NCI-H128 (cell line): ENCODE measurements around the gene SPATA33.

Source experiments
- DNase-seq: peaks from one replicate; lab custom pipeline; 2025; ENCODE audit not compliant: unreplicated experiment; lab: John Stamatoyannopoulos, UW

SPATA33 gene

DNA sequence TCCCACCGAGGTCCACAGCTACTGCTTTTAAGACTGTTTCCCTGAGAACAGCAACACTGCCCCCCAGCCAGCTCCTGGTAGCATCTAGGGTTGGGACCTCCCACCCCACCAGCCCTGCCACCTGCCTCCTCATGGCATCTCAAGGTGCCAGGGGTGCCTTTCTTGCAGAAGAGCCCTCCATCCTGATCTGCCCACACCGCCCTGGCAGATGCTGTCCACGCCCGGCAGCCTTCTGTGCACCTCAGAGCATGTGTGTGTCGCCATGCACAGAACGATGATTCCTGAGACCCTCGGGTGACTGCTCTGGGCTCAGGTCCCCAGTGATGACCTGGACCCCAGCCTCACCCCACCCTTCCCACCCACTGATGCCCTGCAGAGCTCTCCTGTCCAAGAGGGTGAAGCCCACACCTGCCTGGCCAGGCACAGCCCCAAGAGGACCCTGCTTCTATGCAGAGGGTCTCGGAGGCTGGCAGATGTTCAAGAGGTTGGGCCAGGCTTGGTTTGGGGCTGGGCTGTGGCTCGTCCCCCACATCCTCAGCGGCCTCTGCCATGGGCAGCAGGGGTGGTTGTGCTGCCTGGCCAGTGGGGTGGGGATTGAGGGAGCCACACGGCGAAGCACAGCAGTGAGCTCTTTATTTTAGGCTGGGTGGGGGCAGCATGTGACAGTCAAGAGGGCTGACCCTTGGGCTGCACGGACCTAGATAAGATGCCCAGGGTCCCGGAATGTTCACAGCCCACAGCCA is 49.1 kb downstream of the SPATA33 start:
- no peak for DNase-seq

DNA sequence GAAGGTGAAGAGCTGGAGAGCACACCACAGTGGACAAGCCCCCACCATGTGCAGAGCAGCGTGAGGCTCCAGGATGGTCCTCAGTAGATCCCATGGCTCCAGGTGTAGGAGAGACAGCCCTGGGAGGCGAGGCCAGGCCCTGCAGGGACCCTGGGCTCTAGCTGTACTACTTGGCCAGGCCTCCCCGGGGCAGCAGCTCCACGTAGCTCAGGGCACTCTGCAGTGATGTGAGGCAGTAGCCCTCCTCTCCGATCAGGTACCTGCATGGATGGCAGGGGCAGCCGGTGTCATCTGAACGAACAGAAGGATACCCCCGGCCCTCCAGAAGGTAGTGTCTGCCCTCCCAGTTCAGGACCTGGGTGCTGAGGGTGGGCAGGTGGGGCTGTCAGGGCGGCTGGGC is 50.1 kb downstream of the SPATA33 start:
- DNase-seq, result no peak

DNA sequence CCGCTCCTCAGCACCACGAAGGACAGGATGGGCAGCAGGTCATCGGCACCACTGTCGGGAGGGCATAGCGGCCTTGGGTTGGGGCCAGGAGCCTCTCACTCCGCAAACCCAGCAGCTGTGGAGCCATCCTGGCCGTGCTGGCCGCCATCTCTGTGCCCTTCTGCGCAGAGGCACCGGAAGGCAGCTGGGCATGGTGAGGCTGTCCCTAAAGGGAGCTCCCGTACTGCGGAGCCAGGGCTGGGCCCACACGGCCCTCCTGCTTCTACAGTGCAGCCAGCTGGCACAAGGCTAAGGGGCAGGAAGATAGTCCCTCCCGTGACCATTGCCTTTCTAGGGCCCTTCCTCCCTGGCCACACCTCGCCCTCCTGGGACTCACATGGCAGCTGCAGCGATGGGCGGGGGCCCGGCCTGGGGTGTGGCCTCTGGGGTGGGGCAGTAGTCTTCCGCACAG is 50.9 kb downstream of the SPATA33 start:
- DNase-seq, result no peak

DNA sequence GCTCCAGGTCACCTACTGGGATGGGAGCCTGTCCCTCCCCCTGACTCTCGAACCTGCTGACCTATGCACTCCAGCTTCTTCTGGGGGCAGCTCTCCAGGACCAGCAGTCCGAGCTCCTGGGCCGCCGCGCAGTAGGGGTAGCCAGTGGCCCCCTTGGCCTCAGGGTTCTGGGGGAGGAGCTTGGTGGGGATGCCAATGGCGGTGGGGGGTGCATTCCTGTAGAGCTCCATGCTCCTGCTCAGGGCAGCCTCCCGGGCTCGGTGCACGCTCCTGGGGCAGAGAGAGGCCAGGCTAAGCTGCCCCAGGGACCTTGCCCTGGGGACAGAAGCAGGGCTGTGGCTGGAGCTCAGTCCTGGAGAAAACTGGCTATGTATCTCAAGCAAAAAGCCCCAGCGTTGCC is 51.5 kb downstream of the SPATA33 start:
- DNase-seq, result no peak

DNA sequence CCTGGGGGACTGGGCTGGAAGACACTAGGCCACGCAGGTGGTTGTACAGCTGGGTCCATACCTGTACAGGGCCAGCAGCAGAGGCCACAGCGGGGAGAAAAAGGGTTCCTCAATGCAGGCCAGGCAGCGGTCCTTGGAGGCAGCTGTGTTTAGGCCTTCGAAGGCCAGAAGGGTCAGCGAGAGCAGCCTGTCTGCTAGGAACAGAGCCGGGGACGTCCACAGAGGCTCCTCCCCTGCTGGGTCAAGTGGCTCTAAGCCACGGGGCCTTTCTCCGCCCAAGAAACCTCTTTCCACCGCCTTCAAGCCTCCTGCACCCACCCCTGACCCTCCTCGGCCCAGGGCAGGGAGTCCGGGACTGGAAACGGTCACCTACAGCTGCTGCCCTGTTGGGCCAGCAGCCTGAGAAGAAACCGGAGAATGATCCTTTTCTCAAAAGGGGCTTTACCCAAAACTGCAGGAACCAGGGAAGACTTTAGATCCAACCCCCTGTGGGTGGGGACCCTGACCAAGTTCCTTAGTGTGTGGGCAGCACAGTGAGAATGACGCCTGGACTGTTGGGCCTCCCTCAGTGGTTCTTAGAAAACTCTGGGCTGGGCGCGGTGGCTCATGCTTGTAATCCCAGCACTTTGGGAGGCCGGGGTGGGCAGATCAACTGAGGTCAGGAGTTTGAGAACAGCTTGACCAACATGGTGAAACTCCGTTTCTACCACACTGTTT is 52.2 kb downstream of the SPATA33 start:
- DNase-seq, result no peak

DNA sequence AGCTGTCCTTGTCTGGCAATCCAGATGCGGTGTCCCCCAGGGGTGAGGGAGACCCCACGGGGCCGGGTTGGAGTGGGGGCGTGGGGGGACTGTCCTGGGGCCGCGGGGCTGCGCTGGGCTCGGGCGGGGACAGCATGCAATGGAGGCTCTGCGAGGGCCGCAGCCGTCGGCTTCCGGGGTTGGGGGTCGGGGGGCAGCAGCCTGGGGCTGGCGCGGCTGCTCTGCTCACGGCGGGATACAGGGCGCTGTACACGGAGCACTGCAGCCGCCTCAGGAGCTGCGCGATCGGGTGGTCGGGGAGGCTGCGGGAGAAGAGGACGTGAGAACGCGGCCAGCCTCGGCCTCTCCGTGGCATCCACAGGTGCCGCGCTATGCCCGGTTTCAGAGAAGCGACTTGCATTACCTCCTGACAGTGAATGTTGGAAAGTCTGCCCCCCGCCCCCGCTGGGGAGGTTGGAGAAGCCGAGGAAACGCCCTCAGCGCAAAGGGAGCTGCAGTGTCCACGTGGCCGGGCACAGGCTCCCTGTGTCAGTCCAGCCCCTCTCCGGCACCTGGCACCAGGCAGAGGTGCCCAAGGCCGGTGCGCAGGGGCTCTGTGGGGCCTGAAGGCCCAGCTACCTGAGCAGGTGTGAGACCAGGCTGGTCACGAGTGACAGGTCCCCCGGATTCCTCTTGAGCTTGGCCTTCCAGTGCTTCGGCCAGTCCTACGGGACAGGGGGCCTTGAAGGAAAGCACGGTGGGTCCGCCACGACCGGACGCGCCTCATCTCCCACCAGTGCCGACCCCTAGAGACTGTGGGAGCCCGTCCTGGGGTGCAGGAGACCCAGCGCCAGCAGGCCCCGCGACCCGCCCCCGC is 53.3 kb downstream of the SPATA33 start:
- no peak for DNase-seq

DNA sequence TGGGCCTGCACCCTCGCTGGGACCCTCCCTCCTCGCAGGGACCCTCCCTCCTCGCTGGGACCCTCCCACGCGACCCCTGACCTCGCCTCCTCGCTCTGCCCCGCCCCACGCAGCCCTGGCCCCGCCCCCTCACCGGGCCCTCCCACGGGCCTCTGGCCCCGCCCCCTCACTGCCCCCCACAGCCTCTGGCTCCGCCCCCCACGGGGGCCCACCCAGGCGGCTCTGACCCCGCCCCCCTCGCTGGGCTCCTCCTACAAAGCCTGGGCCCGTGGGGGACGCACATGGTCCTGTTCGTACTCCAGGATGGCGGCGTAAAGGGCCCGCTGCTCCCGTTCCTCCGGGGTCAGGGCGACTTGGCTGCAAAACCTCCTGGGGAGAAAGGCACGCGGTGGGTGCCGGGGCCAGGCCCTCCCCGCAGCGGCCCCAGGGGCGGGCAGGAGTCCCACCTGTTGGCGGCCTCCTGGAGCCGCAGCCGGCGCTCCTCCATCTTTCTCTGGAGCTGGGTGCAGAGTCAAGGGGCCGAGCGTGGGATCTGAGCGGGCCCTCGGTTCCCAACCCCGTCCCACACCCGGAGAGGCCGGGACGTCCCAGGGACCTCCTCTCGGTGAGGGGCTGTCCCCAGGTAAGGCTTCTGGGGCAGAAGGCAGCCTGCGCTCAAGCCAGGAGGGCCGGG is 54.1 kb downstream of the SPATA33 start:
- DNase-seq, result no peak

DNA sequence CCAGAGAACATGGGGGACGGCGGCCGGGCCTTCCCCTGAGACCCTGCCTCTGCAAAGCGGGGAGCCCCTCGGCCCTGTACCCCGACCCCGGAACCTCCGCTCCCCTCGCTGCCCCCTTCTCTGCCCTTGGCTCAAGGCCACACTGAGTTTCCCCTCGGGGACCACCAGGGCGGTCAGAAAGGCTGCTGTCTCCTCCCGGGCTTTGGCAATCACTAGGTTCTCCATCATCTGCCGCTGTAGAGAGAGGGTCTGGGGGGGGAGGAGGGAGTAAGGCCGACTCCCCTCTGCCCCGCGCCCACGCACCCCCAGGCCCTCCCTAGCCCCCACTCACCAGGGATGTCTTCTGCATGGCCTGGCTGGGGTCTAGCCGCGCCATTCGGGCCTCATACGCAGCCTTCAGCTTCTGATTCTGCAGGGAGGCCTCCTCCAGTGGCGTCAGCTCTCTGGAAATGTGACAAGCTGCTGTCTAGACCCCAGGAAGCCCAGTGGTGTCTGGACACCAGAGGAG is 54.7 kb downstream of the SPATA33 start:
- no peak for DNase-seq

DNA sequence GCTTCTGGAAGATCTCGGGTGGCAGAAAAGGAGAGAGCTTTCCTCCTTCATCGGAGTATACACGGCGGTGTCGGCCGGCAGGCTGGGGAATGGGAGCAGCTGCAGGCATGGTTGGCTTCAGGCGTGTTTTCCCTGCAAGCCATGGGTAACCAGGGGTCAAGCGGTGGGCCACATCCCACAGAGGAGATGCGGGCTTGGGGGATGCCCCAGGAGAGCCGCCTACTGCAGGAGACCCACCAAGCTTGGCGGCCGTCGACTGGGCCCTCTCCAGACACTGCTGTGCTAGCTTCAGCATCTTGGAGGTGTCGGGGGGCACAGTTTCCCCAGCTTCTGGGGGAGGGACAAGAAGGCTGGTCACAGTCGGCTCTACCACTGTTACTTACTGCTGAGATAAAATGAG is 58.9 kb downstream of the SPATA33 start:
- no peak for DNase-seq

DNA sequence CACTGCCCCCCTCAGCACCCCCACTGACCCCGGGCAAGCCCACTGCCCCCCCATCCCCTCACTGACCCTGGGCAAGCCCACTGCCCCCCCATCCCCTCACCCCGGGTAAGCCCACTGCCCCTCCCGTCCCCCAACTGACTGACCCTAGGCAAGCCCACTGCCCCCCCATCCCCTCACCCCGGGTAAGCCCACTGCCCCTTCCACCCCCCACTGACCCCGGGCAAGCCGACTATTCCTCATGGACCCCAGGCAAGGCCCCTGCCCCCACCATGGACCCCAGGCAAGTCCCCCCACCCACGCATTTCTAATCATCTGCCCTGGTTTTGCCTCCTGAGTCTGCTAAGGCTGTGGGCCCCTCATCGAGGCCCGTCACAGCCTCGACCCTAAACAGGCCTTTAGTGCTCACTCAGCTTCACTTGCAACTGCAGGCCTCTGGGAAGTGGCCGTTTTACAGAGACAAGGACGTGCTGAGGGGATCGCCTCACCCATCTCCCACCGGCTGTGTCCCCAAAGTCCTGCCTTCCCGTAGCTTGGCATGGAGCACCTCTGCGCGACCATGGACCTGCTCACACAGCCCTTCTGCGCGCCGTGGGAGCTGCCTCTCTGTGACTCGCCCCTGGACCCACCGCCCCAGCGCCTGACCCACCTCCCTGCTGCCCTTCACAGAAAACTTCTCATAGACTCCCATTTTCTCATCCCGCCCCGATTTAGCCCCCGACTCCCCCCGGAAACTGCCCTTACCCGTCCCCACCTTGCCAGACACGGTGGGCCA is 59.5 kb downstream of the SPATA33 start:
- DNase-seq, result no peak

DNA sequence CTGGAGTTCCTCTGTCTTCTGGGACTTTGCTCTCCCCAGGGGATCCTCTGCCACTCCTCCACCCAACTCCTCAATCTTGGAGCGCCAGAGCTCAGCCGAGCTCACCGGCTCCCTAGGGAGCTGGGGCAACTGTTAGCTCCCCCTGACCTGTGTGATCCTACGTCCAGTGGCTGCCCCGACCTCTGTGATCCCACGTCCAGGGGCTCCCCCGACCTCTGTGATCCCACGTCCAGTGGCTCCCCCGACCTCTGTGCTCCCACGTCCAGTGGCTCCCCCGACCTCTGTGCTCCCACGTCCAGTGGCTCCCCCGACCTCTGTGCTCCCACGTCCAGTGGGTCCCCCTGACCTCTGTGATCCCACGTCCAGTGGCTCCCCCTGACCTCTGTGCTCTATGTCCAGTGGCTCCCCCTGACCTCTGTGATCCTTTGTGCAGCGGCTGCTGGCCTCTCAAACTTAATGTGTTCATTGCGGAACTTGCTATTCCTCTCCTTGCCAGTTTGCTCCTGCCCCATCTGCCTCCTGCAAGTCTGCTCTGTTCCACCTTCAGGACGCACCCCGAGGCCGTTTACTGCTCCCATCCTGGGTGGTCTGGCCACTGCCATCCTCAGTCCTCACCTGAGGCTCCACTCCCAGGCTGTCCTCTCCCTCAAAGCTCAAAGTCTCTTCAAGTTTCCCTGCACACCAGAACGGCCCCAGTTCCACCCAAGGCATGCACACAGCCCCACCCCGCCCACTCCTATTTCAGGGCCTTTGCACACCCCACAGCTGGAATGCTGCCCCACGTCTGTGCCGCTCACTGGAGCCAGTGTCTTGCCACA is 60.3 kb downstream of the SPATA33 start:
- DNase-seq, result no peak
